Colonic mucosa (tissue), 4 donors: ENCODE measurements around the gene MANEAL. TPM values are rescaled to one million over a fixed set of nuclear protein-coding genes. Genes with fewer than 3 reads are reported as not detected.
"Not testable (repeated sequence)": the region's sequence is repeated elsewhere in the genome, so short reads cannot be mapped to it uniquely, and the experiment has no call there.

Experiments used
- DNase-seq: peaks from one replicate; pipeline ENCODE4 v3.0.0-alpha.2; 2020
- H3K27ac ChIP-seq: fragments of 200-600 bp; one replicate; pipeline ENCODE4 v1.8.0; 2021
- H3K27me3 ChIP-seq: fragments of 200-600 bp; one replicate; pipeline ENCODE4 v1.8.0; 2021
- H3K36me3 ChIP-seq: fragments of 200-600 bp; one replicate; pipeline ENCODE4 v1.8.0; 2021
- H3K4me1 ChIP-seq: fragments of 200-600 bp; one replicate; pipeline ENCODE4 v1.8.0; 2021; ENCODE audit warnings: mild to moderate bottlenecking
- H3K4me3 ChIP-seq: fragments of 200-600 bp; one replicate; pipeline ENCODE4 v1.8.0; 2021
- H3K9ac ChIP-seq, 2 donors: one replicate each; pipeline ENCODE4 v1.7.0; 2013; ENCODE audit warnings: control low read depth in 2 of 2, low read depth in 2 of 2, low read length in 2 of 2
- H3K9me3 ChIP-seq: fragments of 200-600 bp; one replicate; pipeline ENCODE4 v1.8.0; 2021
- intact Hi-C: fragments of 100-400 bp; cut with DNase I; formaldehyde crosslinking; loops from one replicate; pipeline ENCODE4 v1.14.1; 2022
- total RNA-seq, 2 donors: library from RNA; stranded (reverse); fragmentation: NEBNext Ultra II Directional in 1 of 2; extraction: Animal tissue kit (Norgen Biotek cat#: 25700) in 1 of 2; gene quantifications; one replicate each; pipeline ENCODE4 v1.2.1, GENCODE V29; 2021
- TF ChIP-seq, protein P1 (sequence below): fragments of 200-600 bp; IDR thresholded peaks from one replicate; pipeline ENCODE4 v1.8.0; 2022; ENCODE audit warnings: antibody characterized with exemption, mild to moderate bottlenecking
- donor health status: healthy.
- donor health status: DM: no; HTN: no; CAD: no.
- donor health status: DM: no; HTN: no; CAD: no.

Gene MANEAL
- total RNA-seq, 2 donors from 2014 or later = 6.6 to 18.2 TPM

DNA sequence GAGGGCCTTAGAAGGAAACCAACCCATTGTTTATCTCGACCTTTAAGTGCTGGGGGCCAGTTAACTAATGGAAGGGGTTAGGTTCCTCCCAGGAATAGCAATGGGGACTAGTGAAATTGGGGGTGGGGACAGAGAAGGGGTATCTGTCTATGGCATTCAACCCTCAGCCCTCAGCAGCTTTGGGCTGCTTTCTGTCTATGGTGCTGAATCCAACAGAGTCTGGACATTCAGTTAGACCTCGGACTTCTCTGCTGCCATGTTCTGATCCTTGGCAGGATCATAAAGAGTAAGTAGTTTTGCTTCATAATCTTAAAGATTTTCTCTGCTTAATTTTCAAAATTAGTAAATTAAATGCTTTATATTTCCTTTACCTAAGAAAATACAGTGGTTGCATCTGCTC, 26.2 kb upstream of the MANEAL start:
- intact Hi-C loops = no loop called here
- TF ChIP-seq, protein P1, sequence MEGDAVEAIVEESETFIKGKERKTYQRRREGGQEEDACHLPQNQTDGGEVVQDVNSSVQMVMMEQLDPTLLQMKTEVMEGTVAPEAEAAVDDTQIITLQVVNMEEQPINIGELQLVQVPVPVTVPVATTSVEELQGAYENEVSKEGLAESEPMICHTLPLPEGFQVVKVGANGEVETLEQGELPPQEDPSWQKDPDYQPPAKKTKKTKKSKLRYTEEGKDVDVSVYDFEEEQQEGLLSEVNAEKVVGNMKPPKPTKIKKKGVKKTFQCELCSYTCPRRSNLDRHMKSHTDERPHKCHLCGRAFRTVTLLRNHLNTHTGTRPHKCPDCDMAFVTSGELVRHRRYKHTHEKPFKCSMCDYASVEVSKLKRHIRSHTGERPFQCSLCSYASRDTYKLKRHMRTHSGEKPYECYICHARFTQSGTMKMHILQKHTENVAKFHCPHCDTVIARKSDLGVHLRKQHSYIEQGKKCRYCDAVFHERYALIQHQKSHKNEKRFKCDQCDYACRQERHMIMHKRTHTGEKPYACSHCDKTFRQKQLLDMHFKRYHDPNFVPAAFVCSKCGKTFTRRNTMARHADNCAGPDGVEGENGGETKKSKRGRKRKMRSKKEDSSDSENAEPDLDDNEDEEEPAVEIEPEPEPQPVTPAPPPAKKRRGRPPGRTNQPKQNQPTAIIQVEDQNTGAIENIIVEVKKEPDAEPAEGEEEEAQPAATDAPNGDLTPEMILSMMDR = no peak
- no peak for DNase-seq
- Histone ChIP-seq H3K27ac (no peak overlapping the region), H3K36me3 (no peaks in the 10 kb centered on the region), H3K9me3 (no peaks in the 10 kb centered on the region), H3K4me1 (peaks cover 4% of the 10 kb centered on the region), H3K27me3 (peaks cover 37% of the 10 kb centered on the region), H3K9ac (no peak overlapping the region), H3K4me3 (no peak overlapping the region)

DNA sequence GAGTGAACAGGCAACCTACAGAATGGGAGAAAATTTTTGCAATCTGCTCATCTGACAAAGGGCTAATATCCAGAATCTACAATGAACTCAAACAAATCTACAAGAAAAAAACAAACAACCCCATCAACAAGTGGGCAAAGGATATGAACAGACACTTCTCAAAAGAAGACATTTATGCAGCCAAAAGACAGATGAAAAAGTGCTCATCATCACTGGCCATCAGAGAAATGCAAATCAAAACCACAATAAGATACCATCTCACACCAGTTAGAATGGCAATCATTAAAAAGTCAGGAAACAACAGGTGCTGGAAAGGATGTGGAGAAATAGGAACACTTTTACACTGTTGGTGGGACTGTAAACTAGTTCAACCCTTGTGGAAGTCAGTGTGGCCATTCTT, 22.2 kb upstream of the MANEAL start:
- H3K27ac ChIP-seq, H3K9ac ChIP-seq, H3K4me1 ChIP-seq, intact Hi-C loops, DNase-seq, H3K4me3 ChIP-seq, H3K36me3 ChIP-seq, H3K27me3 ChIP-seq, H3K9me3 ChIP-seq: not testable (repeated sequence)

DNA sequence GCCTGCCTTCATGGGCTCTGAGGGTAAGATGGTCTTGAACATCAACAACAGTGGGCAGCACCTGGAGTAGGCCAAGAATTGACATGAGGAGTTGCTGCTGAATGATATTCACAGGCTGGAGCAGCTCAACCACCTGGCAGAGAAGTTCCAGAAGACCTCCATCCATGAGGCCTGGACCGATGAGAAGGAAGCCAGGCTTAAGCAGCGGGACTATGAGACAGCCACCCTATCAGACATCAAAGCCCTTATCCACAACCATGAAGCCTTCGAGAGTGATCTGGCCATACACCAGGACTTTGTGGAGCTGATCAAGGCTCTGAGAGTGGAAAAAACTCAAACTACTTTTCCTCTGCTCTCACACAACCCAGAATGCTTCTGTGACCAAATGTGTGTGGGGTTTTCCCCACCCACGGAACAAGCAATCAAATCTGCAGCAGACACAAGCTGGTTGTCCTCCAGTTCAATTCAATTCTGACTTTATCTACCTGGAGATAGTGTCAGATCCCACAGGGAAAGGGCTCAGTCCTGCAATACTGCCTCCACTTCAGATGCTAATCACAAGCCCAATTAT, 16.6 kb upstream of the MANEAL start:
- Histone ChIP-seq H3K4me1 (no peaks in the 10 kb centered on the region), H3K27me3 (no peaks in the 10 kb centered on the region), H3K9me3 (no peaks in the 10 kb centered on the region), H3K4me3 (no peak overlapping the region), H3K9ac (no peak overlapping the region), H3K27ac (no peak overlapping the region), H3K36me3 (no peaks in the 10 kb centered on the region)
- no peak for DNase-seq
- intact Hi-C loops = no loop called here
- TF ChIP-seq, protein P1 = no peak

DNA sequence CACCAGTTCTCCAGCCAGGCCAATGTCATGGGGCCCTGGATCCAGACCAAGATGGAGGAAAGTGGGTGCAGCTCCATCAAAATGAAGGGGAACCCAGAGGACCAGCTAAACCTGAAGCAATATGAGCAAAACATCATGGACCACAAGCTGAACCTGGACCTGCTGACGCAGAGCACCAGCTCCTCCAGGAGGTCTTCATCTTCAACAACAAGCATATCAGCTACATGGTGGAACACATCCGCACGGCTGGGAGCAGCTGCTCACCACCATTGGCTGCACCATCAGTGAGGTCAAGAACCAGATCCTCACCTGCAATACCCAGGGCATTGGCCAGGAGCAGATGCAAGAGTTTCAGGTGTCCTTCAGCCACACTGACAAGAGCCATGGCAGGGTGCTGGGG, 15.0 kb upstream of the MANEAL start:
- Histone ChIP-seq H3K27ac (no peak overlapping the region), H3K9ac (no peak overlapping the region), H3K9me3 (no peaks in the 10 kb centered on the region), H3K4me1 (no peaks in the 10 kb centered on the region), H3K4me3 (no peak overlapping the region), H3K27me3 (no peaks in the 10 kb centered on the region), H3K36me3 (no peaks in the 10 kb centered on the region)
- TF ChIP-seq, protein P1 = no peak
- no peak for DNase-seq
- intact Hi-C loops = no loop called here

DNA sequence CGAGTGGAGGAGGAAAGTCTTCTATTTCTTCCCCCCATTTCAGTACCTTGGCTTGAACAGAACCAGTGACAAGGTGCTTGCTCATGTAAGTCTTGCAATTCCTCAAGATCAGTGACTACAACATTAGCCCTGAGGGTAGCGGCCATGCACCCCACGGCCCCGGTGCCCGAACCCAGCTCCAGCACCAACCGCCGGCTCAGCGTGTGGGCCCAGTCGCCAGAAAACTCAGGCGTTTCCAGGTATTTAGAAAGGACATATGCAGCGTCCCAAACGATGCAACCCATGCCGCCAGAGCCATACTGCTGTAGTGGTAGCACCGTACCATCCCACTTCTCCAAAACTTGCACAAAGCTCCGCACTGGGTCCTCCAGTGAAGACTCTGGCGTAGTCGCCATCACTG, 11.2 kb upstream of the MANEAL start:
- no peaks in the 10 kb centered on the region for H3K27me3 ChIP-seq
- no peaks in the 10 kb centered on the region for H3K36me3 ChIP-seq
- TF ChIP-seq, protein P1 = no peak
- H3K4me3 ChIP-seq = no peak overlapping the region
- no peak for DNase-seq
- no peaks in the 10 kb centered on the region for H3K9me3 ChIP-seq
- H3K4me1 ChIP-seq = no peaks in the 10 kb centered on the region
- no peak overlapping the region for H3K9ac ChIP-seq
- intact Hi-C loops = no loop called here
- H3K27ac ChIP-seq = no peak overlapping the region

DNA sequence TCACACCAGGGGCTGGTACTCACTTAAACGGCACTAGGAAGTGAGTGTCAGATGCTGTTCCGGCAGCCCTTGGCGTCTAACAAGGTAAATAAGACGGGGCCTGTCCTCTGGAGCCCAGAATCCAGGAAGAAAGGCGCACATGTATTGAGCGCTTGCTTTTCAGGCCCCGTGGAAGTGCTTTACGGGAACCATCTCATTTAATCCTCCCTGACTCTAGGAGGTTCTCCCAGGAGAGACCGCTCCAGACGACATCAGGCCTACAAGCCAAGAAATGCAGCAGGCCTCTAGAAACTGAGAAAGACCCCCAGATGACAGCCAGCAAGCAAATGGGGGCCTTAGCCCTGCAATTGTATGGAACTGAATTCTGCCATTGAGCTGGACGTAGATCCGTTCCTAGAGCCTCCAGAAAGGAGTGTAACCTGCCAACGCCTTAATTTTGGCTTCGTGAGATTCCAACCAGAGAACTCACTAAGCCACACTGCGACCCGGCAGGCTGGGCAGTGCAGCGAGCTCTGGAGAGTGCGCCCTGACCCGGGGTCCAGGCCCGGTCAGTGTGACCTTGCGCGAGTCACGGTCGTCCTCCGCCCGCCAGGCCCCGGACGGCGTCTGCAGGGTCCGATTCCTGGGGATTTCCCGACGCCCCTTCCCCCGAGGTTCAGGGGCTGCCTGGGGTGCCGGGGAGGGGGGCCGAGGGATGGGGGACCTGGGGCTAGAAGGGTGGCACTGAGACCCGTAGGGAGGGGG, 532 bp upstream of the MANEAL start:
- Histone ChIP-seq H3K36me3 (no peaks in the 10 kb centered on the region), H3K9ac (no peak overlapping the region), H3K27ac (no peak overlapping the region), H3K4me3 (peak overlapping the region; percentile 50), H3K9me3 (no peaks in the 10 kb centered on the region), H3K4me1 (peaks cover 8% of the 10 kb centered on the region), H3K27me3 (no peaks in the 10 kb centered on the region)
- intact Hi-C loops = no loop called here
- TF ChIP-seq, protein P1 = no peak
- DNase-seq = no peak
